ENCODE measurements around the gene ANKRD65. TPM values are rescaled to one million over a fixed set of nuclear protein-coding genes. Genes with fewer than 3 reads are reported as not detected.
"Not testable (repeated sequence)": the region's sequence is repeated elsewhere in the genome, so short reads cannot be mapped to it uniquely, and the experiment has no call there.

ANKRD65 gene
- total RNA-seq: 10 to 100 TPM in 1 of 3 donors, 1 to 10 TPM in 1, under 1 TPM in 1; 0.81 to 11.3 (median 1.9) TPM
- long read RNA-seq, donor 1, partial matches to known transcripts: 49 of 58 reads
- long read RNA-seq, donor 1, other reads (novel, unspliced or antisense): 6 of 58 reads
- long read RNA-seq, donor 2, partial matches to known transcripts: 4 of 4 reads
- long read RNA-seq, donor 2, other reads (novel, unspliced or antisense): 0 of 4 reads

DNA sequence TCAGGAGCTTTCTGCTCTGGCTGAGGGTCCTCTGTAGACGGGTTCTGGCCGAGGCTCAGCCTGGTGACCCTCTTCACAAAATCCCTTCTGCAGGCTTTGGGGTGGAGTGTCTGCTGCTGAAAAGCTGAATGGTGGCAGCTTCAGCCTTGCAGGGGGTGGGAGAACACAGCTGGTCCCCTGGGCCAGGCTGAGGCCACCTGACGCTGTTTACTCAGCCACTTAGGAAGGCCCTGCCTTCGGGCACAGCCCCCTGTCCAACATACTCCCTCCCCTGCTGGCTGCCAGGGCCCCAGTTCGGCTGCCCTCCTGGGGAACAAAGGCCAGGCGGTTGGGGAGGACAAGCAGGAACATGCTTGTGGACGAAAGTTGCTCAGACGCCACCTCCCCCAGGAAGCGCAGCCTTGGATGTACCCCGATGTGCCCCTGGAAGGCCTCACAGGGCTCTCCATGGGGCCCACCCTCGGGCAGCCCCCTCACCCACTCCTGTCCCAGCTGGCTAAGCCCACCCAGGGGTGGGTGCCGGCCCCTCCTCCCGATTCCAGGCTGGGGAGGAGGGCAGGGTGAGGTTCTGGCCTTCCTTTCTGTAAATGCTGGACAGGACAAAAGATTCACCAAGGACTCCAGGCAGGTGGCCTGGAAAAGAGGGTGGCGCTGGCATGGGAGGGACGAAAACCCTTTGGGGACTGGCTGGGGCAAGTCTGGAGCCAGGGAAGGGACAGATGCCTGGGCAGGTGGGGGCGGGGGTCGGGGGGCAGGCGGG, at the start of gene ANKRD65:
Gene ANKRD65 (minus strand): TSS at position 130 of the 760 bp plus-strand sequence. CDS start 271 bp downstream, outside the sequence.
- intact Hi-C loops (cut with DNase I, micrococcal nuclease): no loop called here
- H3K4me3 ChIP-seq: no peak within 1 kb of the TSS
- TF ChIP-seq, protein P1, sequence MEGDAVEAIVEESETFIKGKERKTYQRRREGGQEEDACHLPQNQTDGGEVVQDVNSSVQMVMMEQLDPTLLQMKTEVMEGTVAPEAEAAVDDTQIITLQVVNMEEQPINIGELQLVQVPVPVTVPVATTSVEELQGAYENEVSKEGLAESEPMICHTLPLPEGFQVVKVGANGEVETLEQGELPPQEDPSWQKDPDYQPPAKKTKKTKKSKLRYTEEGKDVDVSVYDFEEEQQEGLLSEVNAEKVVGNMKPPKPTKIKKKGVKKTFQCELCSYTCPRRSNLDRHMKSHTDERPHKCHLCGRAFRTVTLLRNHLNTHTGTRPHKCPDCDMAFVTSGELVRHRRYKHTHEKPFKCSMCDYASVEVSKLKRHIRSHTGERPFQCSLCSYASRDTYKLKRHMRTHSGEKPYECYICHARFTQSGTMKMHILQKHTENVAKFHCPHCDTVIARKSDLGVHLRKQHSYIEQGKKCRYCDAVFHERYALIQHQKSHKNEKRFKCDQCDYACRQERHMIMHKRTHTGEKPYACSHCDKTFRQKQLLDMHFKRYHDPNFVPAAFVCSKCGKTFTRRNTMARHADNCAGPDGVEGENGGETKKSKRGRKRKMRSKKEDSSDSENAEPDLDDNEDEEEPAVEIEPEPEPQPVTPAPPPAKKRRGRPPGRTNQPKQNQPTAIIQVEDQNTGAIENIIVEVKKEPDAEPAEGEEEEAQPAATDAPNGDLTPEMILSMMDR (IDR thresholded peaks at IDR 0.05): no peak
- DNase-seq (peak in 2 of 3 donors; percentile 12 to 45), ATAC-seq (no peak)
- no peaks in the 10 kb centered on the region for H3K9me3 ChIP-seq
- H3K36me3 ChIP-seq (ENCODE audit: low read depth): no peaks in the 10 kb centered on the region
- H3K4me1 ChIP-seq (ENCODE audit: low read depth): peaks cover 6% of the 10 kb centered on the region

DNA sequence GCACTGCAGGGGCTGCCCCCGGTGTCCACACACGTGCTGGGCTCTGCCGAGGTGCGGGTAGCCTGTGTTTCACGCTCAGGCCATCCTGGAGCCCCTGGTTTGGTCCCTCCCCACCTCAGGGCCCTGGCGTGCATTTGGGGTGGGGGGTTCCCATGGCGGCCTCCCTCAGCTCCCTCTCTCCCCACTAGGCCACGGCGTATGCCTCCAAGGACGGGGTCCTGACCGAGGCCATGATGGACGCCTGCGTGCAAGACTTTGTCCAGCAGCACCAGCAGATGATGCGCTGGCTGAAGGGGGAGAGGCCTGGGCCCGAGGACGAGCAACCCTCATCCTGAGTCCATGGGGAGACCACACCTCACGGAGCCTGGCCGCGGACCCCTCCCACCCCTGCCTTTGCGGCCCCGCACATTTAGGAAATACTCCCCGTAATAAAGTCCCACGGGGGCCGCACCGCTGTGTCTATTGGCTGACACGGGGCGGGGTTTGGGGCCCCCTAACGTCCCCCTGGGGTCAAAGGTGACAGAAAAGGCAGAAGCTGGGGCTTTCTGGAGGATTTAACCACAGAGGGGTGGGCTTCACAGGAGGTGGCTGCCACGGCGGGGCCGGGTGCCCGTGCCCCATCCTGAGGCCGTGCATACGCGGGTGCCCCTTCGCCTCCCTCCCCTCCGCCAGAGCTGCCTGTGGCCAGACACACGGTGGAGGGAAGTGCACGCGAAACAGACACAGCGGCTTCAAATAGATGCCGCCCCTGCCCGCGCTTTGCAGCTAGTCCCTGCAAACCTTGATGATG, 47.3 kb upstream of the ANKRD65 start:
- intact Hi-C loops (cut with DNase I, micrococcal nuclease); H3K4me3 ChIP-seq; DNase-seq; H3K9me3 ChIP-seq; ATAC-seq; H3K36me3 ChIP-seq (ENCODE audit: low read depth): not testable (repeated sequence)
- H3K4me1 ChIP-seq (ENCODE audit: low read depth): peaks cover 15% of the 10 kb centered on the region

DNA sequence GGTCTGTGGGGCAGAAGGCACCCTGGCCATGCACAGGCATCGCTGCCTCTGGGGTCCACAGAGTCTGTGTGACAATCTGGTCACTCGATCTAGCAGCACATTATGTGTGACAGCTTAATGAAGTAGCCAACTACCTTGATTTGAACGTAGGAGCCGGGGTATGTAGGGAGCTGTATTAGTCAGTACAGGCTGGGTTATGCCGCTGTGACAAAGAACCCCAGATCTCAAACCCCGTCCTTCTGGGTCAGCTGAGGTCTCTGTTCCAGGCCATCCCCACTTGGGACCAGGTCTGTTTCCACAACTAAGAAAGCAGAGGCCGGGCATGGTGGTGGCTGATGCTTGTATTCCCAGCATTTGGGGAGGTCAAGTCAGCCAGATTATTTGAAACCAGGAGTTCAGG, 42.2 kb upstream of the ANKRD65 start:
- H3K9me3 ChIP-seq: no peaks in the 10 kb centered on the region
- TF ChIP-seq, protein P1 (IDR thresholded peaks at IDR 0.05): no peak
- no peaks in the 10 kb centered on the region for H3K36me3 ChIP-seq (ENCODE audit: low read depth)
- ATAC-seq: no peak
- DNase-seq: no peak
- H3K4me1 ChIP-seq (ENCODE audit: low read depth): no peaks in the 10 kb centered on the region
- no peak overlapping the region for H3K4me3 ChIP-seq
- intact Hi-C loops (cut with DNase I, micrococcal nuclease): no loop called here

DNA sequence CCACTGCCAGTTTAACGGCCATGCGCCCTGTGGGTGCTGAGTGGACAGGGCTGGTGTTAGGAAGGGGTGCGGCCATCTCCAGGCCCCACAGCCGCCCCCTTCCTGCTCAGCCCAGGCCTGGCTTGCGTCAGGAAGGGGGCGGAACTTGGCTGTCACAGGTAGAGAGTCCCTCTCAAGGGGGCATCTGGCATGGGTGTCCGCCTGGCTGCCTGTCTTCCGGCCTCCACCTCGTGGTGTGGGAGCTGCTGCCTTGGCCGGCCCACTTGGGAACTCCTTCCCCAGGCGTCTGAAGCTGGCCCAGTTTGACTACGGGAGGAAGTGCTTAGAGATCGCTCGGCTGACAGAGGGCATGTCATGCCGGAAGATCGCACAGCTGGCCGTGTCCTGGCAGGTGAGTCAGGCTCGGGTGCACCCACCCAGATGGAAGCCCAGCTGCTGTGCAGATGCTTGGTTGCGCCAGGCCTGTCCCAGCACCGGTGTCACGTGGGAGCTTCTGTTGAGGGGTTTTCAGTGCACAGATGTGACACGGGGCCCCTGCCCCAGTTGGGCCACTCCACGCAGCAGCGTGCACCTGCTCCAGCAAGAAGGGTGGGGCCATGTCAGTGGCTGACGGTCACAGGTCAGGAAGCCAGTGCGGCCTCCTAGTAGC, 41.4 kb upstream of the ANKRD65 start:
- H3K36me3 ChIP-seq (ENCODE audit: low read depth): no peaks in the 10 kb centered on the region
- ATAC-seq: peak; percentile 55
- H3K4me1 ChIP-seq (ENCODE audit: low read depth): no peaks in the 10 kb centered on the region
- no peaks in the 10 kb centered on the region for H3K9me3 ChIP-seq
- no peak overlapping the region for H3K4me3 ChIP-seq
- DNase-seq: peak in 2 of 3 donors; percentile 12 to 63
- intact Hi-C loops (cut with DNase I, micrococcal nuclease): no loop called here
- TF ChIP-seq, protein P1 (IDR thresholded peaks at IDR 0.05): no peak

DNA sequence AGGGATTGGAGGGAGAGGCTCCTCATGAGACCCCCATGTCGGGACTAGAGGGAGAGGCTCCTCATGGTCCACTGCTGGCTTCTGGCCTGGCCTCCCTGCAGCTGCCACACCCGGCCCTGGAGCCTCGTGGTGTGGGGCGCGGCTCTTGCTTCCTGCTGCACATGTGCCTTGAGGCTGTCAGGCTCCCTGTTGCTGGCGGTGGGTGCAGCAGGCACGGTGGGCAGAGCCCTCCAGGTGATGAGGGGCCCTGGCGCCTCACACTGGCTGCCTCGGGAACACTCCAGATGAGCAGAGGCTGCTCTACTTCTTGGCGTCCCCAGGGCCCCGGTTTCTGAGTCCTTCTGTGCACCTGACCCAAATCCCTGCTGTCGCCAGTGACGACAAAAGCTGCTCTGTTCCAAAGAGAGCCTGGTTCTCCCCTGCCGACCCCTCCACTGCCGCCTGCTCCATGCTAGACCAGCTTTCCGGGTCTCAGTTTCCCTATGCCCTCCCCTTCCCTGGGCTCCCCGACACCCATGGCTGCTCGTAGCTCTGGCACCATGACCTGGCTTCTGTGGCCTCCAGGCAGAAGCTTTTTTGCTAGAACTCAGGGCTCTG, 40.7 kb upstream of the ANKRD65 start:
- ATAC-seq (peak; percentile 85), DNase-seq (peak in 2 of 3 donors; percentile 49 to 66)
- H3K36me3 ChIP-seq (ENCODE audit: low read depth): no peaks in the 10 kb centered on the region
- no peaks in the 10 kb centered on the region for H3K9me3 ChIP-seq
- H3K4me3 ChIP-seq: no peak overlapping the region
- TF ChIP-seq, protein P1 (IDR thresholded peaks at IDR 0.05): no peak
- H3K4me1 ChIP-seq (ENCODE audit: low read depth): no peaks in the 10 kb centered on the region
- intact Hi-C loops (cut with DNase I, micrococcal nuclease): no loop called here
